H1 (cell line): ENCODE data around the gene FOXN4. TPM values are rescaled to one million over a fixed set of nuclear protein-coding genes. Genes with fewer than 3 reads are reported as not detected.

ENCODE experiments used
- CHD7 ChIP-seq: fragments of 300-600 bp; sonication (generic); IDR thresholded peaks from 2 replicates; pipeline ENCODE4 v1.7.1; 2012; ENCODE audit warnings: low read length, moderate library complexity, mild to moderate bottlenecking, inconsistent platforms; ENCODE audit not compliant: insufficient replicate concordance
- polyA plus RNA-seq, 7 experiments: library from polyadenylated mRNA; depleted of rRNA in 3 of 7; stranded (reverse) in 5 of 7; unstranded in 2 of 7; fragments of >200 nt in 5 of 7; fragments of 200-250 nt in 2 of 7; gene quantifications; 1 replicate in 5 of 7; 2 replicates in 1 of 7; 4 replicates in 1 of 7; pipeline versions ENCODE4 v1.2.1 to v1.2.3, GENCODE V29; 2011 to 2013; ENCODE audit warnings: missing spikeins in 2 of 7, mixed read lengths in 2 of 7
- total RNA-seq: library from RNA; stranded (reverse); fragmentation: NEBNext Ultra II Directional; extraction: Animal tissue kit (Norgen Biotek cat#: 25700); gene quantifications from 2 replicates; pipeline ENCODE4 v1.2.1, GENCODE V29; 2021

The FOXN4 gene
- total and polyA plus RNA-seq, 2 of the 8 experiments (the other 6 are each of a cell fraction or from before 2014, with no cell fraction given): 0.26 to 0.29 TPM

DNA sequence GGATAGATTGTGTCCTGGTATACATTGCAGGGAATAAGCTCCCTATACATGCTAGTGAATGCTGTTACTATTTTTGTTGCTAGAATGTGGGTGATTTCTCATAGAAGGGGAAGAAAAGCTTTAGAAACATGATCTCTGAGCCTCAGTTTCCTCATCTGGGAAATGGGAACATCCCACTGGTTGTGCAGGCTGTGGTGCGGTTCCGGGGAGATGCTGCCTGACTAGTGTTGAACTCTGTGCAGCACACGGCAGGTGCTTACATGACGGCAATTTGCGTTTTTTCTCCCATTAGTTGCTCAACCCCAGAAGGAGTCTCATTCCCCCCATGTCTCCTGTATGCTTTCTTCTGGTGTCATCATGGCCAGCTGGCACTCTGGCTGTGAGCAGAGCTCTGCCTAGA is 32.9 kb downstream of the FOXN4 start (continued):
- no peak for TF ChIP-seq CHD7
- TF ChIP-seq, all 59 proteins: peak for 0
